Activated T-cell treated with anti-CD3 and anti-CD28 coated beads, Interleukin-2, amount 50 U/mL, for 72 hours (primary cell): Measurements from ENCODE around the gene PLCB3. TPM values are rescaled to one million over a fixed set of nuclear protein-coding genes. Genes with fewer than 3 reads are reported as not detected.

Source experiments
- ATAC-seq, 2 donors: fragments of 150-1000 bp; cut with Tn5 transposase; replicated peaks in 1 of 2; 2 replicates each; pipeline ENCODE4 v1.10.0; 2021; ENCODE audit warnings: moderate library complexity in 2 of 2, mild to moderate bottlenecking in 1 of 2
- DNase-seq, 2 donors: peaks; one replicate each; pipeline ENCODE4 v3.0.0; 2021 to 2022; ENCODE audit warnings: mixed read lengths in 1 of 2
- H3K27ac Mint-ChIP-seq: one replicate; pipeline ENCODE4 v1.8.0; 2022; ENCODE audit warnings: mild to moderate bottlenecking, moderate library complexity, mixed read lengths
- H3K27me3 Mint-ChIP-seq: one replicate; pipeline ENCODE4 v1.8.0; 2022; ENCODE audit warnings: low read depth, mixed read lengths
- H3K36me3 Mint-ChIP-seq, 2 donors: one replicate each; pipeline ENCODE4 v1.8.0; 2022; ENCODE audit warnings: mixed read lengths in 2 of 2, mild to moderate bottlenecking in 1 of 2; ENCODE audit not compliant: insufficient read depth in 2 of 2
- H3K4me1 Mint-ChIP-seq: one replicate; pipeline ENCODE4 v1.8.0; 2022; ENCODE audit warnings: low read depth, mixed read lengths
- H3K4me3 Mint-ChIP-seq, 2 donors: one replicate each; pipeline ENCODE4 v1.8.0; 2022; ENCODE audit warnings: mild to moderate bottlenecking in 2 of 2, mixed read lengths in 2 of 2, moderate library complexity in 2 of 2
- H3K9me3 Mint-ChIP-seq, 2 donors: one replicate each; pipeline ENCODE4 v1.8.0; 2022; ENCODE audit warnings: mixed read lengths in 2 of 2
- total RNA-seq, 2 donors: library from RNA; stranded (reverse); gene quantifications; one replicate each; pipeline ENCODE4 v1.2.3, GENCODE V29; 2022

The PLCB3 gene
- total RNA-seq, 2 donors from 2014 or later = 9.1 to 10.5 TPM

- peak overlapping the region; percentile 17 for H3K27ac Mint-ChIP-seq
- H3K4me3 Mint-ChIP-seq = no peak overlapping the region
- peaks cover 10 to 33% of the 10 kb centered on the region in 2 donors for H3K36me3 Mint-ChIP-seq
- DNase-seq = no peak
- H3K4me1 Mint-ChIP-seq = peaks cover 65% of the 10 kb centered on the region
- H3K9me3 Mint-ChIP-seq = no peaks in the 10 kb centered on the region
- no peak for ATAC-seq
- no peaks in the 10 kb centered on the region for H3K27me3 Mint-ChIP-seq
These were observed 40.9 kb upstream of the PLCB3 start for GRCh38 chr11:64210301-64211020.

DNA sequence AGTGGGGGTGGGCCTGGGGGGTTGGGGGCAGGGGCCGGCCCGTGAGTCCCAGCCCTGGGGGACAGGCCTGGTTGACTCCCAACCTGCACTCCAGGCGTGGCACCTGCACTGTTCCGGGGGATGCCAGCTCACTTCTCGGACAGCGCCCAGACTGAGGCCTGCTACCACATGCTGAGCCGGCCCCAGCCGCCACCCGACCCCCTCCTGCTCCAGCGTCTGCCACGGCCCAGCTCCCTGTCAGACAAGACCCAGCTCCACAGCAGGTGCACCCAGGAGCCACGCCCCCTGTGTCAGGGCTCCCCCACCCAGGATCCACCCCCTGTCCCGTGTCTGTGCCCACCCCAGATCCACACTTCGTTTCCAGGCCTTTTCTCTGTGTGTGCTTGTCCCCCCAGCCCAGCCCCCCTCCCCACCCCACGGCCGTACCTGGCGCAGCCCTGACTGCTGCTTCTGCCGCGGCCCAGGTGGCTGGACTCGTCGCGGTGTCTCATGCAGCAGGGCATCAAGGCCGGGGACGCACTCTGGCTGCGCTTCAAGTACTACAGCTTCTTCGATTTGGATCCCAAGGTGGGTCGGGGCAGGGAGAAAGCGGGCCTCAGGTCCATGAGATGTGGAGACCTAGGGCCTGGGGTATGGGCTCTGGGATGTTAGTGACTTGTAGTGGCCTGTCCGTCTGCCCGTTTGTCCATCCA, 40.0 kb upstream of the PLCB3 start:
- no peak for DNase-seq
- Mint-ChIP-seq H3K4me1 (peaks cover 57% of the 10 kb centered on the region), H3K9me3 (no peaks in the 10 kb centered on the region), H3K27me3 (no peaks in the 10 kb centered on the region), H3K4me3 (no peak overlapping the region), H3K36me3 (peaks cover 10 to 33% of the 10 kb centered on the region in 2 donors), H3K27ac (peak overlapping the region; percentile 34)
- no peak for ATAC-seq

DNA sequence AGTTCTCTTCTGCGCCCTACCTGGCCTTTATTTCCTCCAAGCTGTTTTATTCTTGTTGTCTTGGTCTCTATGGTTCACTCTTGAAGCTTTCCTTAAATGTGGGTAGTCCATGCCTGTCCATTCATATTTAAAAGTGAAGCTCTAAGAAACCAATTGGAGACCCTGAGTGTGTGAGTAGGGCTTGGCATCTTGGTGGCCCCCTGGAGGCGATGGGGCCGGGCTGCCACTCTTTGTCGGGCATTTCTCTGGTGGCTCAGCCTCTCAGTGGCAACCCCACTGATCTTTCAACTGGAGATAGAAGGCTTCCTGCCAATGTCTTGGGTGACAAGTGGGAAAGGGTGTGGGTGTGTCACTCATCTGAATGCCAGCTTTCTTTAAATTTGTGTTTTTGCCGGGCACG, 34.5 kb upstream of the PLCB3 start:
- Mint-ChIP-seq H3K27ac (peak overlapping the region; percentile 28), H3K4me3 (no peak overlapping the region), H3K27me3 (no peaks in the 10 kb centered on the region), H3K9me3 (no peaks in the 10 kb centered on the region), H3K4me1 (peaks cover 29% of the 10 kb centered on the region), H3K36me3 (peaks cover 8 to 31% of the 10 kb centered on the region in 2 donors)
- DNase-seq = no peak
- ATAC-seq = no peak

GRCh38 chr11:64218628-64219353, 32.5 kb upstream of the PLCB3 start:
- H3K4me1 Mint-ChIP-seq = peaks cover 15% of the 10 kb centered on the region
- no peak overlapping the region for H3K4me3 Mint-ChIP-seq
- no peaks in the 10 kb centered on the region for H3K9me3 Mint-ChIP-seq
- H3K27ac Mint-ChIP-seq = peak overlapping the region; percentile 7
- ATAC-seq (no peak), DNase-seq (no peak)
- peaks cover 6 to 24% of the 10 kb centered on the region in 2 donors for H3K36me3 Mint-ChIP-seq
- no peaks in the 10 kb centered on the region for H3K27me3 Mint-ChIP-seq

GRCh38 chr11:64219354-64219684, 32.0 kb upstream of the PLCB3 start:
- Mint-ChIP-seq H3K4me1 (peaks cover 10% of the 10 kb centered on the region), H3K4me3 (no peak overlapping the region), H3K9me3 (no peaks in the 10 kb centered on the region), H3K36me3 (peaks cover 5 to 22% of the 10 kb centered on the region in 2 donors), H3K27me3 (no peaks in the 10 kb centered on the region), H3K27ac (no peak overlapping the region)
- ATAC-seq (no peak), DNase-seq (no peak)

GRCh38 chr11:64219755-64220154, 31.6 kb upstream of the PLCB3 start:
- peak in 1 of 2 donors; percentile 9 for ATAC-seq

DNA sequence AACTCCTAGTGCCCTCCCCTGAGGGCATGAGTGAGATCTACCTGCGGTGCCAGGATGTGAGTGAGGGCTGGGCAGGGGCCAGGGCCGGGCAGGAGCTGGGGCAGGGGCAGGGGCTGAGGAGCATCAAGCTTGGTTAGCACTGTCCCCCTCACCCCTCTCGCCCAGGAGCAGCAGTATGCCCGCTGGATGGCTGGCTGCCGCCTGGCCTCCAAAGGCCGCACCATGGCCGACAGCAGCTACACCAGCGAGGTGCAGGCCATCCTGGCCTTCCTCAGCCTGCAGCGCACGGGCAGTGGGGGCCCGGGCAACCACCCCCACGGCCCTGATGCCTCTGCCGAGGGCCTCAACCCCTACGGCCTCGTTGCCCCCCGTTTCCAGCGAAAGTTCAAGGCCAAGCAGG, 31.1 kb upstream of the PLCB3 start:
- no peaks in the 10 kb centered on the region for H3K27me3 Mint-ChIP-seq
- ATAC-seq (no peak), DNase-seq (no peak)
- no peak overlapping the region for H3K27ac Mint-ChIP-seq
- peaks cover 7% of the 10 kb centered on the region for H3K4me1 Mint-ChIP-seq
- H3K4me3 Mint-ChIP-seq = no peak overlapping the region
- peaks cover 5 to 14% of the 10 kb centered on the region in 2 donors for H3K36me3 Mint-ChIP-seq
- no peaks in the 10 kb centered on the region for H3K9me3 Mint-ChIP-seq

More at GRCh38 chr11:64219755-64220154, 31.6 kb upstream of the PLCB3 start:
- Mint-ChIP-seq H3K36me3 (peaks cover 5 to 18% of the 10 kb centered on the region in 2 donors), H3K4me3 (no peak overlapping the region), H3K27ac (no peak overlapping the region), H3K4me1 (peaks cover 7% of the 10 kb centered on the region), H3K9me3 (no peaks in the 10 kb centered on the region), H3K27me3 (no peaks in the 10 kb centered on the region)
- DNase-seq = no peak

- Mint-ChIP-seq H3K36me3 (peaks cover 5 to 14% of the 10 kb centered on the region in 2 donors), H3K4me1 (peaks cover 7% of the 10 kb centered on the region), H3K27ac (no peak overlapping the region), H3K27me3 (no peaks in the 10 kb centered on the region), H3K4me3 (no peak overlapping the region), H3K9me3 (no peaks in the 10 kb centered on the region)
- no peak for DNase-seq
- no peak for ATAC-seq
These were observed 30.5 kb upstream of the PLCB3 start for GRCh38 chr11:64220798-64221197.

DNA sequence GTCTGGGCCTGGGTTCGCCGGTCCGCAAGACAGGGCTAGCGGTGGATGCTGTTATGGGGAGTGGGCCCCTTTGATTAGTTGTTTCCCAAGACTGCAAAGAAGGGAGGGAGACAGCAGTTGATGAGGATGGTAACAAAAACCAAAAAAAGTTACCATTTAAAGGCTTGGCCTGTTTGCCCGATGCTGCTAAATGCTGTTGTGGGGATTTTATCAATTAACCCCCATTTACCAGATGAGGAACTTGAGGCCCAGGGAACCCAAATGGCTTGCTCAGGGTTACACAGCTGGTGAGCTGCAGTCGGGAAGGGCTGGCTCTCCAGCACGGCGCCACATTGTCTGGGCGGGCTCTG, 28.7 kb upstream of the PLCB3 start:
- DNase-seq = no peak
- Mint-ChIP-seq H3K9me3 (no peaks in the 10 kb centered on the region), H3K4me1 (peaks cover 16% of the 10 kb centered on the region), H3K27me3 (no peaks in the 10 kb centered on the region), H3K36me3 (peaks cover 3 to 10% of the 10 kb centered on the region in 2 donors), H3K27ac (no peak overlapping the region), H3K4me3 (no peak overlapping the region)
- ATAC-seq = no peak

DNA sequence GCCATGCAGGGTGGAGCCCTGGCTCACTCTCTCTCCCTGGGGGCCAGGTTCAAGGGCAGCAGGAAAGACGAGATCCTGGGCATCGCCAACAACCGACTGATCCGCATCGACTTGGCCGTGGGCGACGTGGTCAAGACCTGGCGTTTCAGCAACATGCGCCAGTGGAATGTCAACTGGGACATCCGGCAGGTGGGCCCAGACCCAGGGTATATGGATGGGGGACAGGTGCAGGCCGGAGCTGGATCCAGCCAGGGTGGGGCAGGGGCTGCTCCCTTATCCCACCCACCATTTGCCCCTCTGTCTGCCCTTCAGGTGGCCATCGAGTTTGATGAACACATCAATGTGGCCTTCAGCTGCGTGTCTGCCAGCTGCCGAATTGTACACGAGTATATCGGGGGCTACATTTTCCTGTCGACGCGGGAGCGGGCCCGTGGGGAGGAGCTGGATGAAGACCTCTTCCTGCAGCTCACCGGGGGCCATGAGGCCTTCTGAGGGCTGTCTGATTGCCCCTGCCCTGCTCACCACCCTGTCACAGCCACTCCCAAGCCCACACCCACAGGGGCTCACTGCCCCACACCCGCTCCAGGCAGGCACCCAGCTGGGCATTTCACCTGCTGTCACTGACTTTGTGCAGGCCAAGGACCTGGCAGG, 28.2 kb upstream of the PLCB3 start:
- H3K27me3 Mint-ChIP-seq = no peaks in the 10 kb centered on the region
- H3K9me3 Mint-ChIP-seq = no peaks in the 10 kb centered on the region
- H3K4me3 Mint-ChIP-seq = no peak overlapping the region
- DNase-seq (no peak), ATAC-seq (no peak)
- peaks cover 21% of the 10 kb centered on the region for H3K4me1 Mint-ChIP-seq
- H3K36me3 Mint-ChIP-seq = peaks cover 3 to 10% of the 10 kb centered on the region in 2 donors
- no peak overlapping the region for H3K27ac Mint-ChIP-seq

GRCh38 chr11:64224151-64224890, 27.0 kb upstream of the PLCB3 start:
- H3K36me3 Mint-ChIP-seq = peaks cover 0 to 1% of the 10 kb centered on the region in 2 donors
- no peak for DNase-seq
- ATAC-seq = no peak
- H3K4me1 Mint-ChIP-seq = peaks cover 32% of the 10 kb centered on the region
- peak overlapping the region; percentile 89 to 92 for H3K4me3 Mint-ChIP-seq
- H3K9me3 Mint-ChIP-seq = no peaks in the 10 kb centered on the region
- H3K27ac Mint-ChIP-seq = no peak overlapping the region
- H3K27me3 Mint-ChIP-seq = no peaks in the 10 kb centered on the region

DNA sequence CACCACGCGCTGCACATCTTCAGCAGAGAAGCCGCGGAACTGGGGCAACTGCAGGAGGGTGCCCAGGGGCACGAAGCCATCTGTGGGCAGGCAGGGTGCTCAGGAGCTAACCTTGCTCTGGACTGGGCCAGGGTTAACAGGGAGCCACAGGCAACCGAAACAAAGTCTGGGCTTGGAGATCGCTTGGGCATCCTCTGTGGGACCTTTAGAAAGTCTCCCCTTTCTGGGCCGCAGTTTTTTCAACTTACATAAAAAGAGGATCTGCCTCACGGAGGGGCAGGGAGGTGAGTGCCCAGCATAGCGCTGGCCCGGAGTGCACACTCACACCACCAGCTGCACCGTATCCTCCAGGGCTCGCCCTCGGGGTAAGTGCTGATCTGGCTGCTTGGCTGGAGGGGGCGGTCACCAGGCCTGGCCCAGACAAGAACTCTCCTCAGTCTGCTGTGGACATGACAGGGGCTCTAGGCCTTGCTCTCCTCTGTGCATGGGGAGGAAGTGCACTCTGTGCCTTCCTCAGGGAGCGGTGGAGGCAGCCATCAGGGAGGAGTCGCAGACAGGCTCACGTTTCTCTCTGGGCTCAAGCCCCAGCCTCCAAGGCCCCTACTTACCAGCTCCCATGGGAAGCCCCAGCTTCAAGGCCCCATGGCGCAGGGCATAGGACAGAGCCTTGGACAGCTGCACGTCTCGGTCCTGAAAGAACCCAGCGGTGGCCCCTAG, 26.3 kb upstream of the PLCB3 start:
- no peak for ATAC-seq
- Mint-ChIP-seq H3K4me1 (peaks cover 39% of the 10 kb centered on the region), H3K4me3 (peak overlapping the region; percentile 89 to 92), H3K9me3 (no peaks in the 10 kb centered on the region), H3K36me3 (peaks cover 0 to 1% of the 10 kb centered on the region in 2 donors), H3K27ac (peak overlapping the region; percentile 34), H3K27me3 (no peaks in the 10 kb centered on the region)
- DNase-seq = no peak
